ENCODE data around the gene USP3.
"Not testable (repeated sequence)": the region's sequence is repeated elsewhere in the genome, so short reads cannot be mapped to it uniquely, and the experiment has no call there.

USP3 gene

DNA sequence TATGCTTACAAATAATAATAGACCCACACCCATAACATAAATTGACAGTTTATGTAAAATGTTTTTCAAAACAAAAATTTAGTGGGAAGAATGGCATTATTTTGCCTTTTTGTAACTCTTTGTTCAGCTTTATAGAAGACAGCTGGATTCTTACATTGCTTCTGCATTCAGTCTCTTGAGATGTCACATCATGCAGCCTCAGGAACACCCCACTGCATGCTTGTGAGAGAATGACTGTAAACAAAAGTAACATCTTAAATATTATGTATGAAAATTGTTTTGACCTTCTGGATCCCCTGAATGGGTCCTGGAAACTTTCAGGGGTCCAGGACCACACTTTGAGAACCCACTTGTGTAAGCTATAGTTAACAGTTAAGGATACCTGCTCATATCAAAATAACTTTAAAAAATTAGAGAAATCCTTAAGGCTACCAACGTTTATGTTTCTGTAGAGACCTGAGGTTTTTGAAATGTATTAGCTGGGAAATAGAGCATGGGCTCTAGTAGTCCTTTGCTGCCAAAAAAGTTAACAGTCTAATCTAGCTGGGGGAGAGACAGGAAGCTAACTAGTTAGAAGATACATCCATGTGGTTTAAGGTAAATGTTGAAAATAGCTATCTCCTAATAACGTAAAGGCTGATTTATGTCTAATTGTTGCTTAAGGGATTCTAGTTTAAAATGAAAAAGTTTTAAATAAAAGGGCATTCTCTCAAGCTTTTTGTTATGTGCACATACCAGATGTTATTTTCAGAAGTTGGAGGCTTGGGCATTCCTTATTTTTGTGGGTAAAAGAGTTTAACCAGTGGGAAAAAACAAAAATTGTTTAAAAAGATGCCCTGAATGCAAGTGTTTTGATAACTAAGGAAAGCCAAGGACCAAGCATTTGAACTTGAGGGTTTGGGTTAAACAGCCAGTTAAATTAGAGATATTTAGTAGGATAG lies 3.8 kb downstream of the USP3 start:
- no peaks in the 10 kb centered on the region for H3K36me3 ChIP-seq (ENCODE audit: insufficient read depth, low read length)
- no peaks in the 10 kb centered on the region for H3K9me3 ChIP-seq (ENCODE audit: control insufficient read depth, insufficient read depth, low read length)
- peaks cover 17% of the 10 kb centered on the region; the same call in 1 of the 2 replicates for H3K4me1 ChIP-seq (ENCODE audit: insufficient read depth, low read length)
- no peak overlapping the region for H3K9ac ChIP-seq (ENCODE audit: low read depth, low read length)

DNA sequence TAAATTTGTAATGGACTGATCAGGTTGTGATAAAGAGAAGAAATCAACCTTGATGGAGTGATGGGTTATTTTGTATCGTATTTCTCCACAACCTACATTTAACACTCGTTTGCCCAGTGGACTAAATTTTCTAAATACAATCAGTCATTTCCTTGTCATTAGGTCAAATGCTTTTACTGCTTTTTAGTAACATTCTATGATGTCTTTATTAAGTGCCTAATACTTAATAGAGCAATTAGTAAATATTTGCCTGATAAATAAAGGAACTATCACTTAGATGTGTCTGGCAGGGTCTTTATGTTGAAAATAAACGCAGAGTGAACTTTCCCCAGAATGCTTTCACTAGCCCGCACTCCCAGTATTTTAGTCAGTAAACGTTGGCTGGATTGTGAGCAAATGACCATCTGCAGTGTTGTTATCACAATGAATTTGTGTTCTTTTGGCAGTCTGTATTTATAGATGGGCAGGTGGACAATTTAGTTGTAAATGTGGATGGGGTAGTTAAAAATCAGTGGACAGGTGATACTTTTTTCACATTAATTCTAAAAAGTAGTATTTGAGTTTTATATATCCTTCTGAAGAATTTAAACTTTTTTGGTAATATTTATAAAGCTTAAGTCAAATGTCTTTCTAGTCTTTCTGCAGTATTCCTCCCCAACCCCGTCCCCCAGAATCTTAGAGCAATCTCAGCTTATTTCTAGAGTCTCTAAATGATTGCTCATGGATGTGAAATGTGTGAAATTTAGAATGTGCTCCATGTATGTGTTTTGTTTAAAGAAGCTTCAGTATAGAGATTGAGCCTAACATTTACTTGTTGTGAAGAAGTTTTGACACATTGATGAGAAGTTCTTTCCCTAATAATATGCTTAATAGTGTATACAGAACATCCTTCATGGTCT lies 4.9 kb downstream of the USP3 start:
- Histone ChIP-seq H3K4me1 (ENCODE audit: insufficient read depth, low read length) (peaks cover 17% of the 10 kb centered on the region; the same call in 1 of the 2 replicates), H3K9ac (ENCODE audit: low read depth, low read length) (no peak overlapping the region), H3K36me3 (ENCODE audit: insufficient read depth, low read length) (no peaks in the 10 kb centered on the region), H3K9me3 (ENCODE audit: control insufficient read depth, insufficient read depth, low read length) (no peaks in the 10 kb centered on the region)

DNA sequence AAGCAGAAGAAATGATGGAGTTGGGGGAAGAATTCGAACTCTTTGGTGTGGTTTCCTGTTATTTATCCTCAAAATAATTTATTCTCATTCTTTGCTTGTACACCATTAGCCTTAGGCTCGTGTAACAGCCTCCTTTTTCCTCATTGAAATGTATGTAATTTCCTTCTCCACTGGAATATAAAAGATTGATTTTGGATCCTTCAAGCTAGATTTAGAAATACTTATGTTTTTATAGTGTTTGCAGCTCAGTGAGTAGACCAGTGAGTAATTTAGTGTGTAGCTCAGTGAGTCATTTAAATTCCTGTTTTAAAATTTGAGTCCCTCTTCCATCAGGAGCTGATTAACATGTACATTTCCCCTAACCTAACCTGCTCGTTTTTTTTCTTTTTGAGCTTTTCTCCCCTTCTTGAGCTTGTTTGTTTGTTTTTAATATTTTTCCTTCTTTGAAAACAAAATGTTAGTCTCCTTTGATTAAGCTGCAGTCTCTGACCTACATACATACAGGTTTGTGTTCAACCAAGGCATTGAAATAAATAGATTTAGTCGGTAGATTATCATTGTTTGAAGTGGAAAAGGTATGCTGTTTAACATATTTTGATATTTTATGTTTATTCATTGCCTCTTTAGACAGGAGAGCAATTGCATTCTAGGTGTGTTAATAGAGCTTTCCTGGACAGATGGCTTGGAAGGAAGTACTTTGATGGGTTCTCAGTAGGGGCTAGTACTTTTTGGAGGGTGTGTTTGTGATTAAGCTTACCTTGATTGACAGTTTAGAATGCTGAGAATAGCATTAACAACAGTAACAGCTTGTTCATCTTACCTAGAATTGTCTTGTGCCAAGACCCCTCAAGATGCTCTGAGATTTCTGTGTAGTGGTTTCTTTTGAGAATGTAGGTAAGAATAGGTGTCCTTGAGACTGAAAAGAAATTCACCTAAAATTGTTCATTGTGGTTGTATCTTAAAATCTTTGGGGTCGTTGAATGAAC lies 5.9 kb downstream of the USP3 start:
- peaks cover 23% of the 10 kb centered on the region for H3K4me1 ChIP-seq (ENCODE audit: insufficient read depth, low read length)
- H3K9me3 ChIP-seq (ENCODE audit: control insufficient read depth, insufficient read depth, low read length): no peaks in the 10 kb centered on the region
- no peak overlapping the region for H3K9ac ChIP-seq (ENCODE audit: low read depth, low read length)
- H3K36me3 ChIP-seq (ENCODE audit: insufficient read depth, low read length): no peaks in the 10 kb centered on the region

GRCh38 chr15:63512148-63512547 lies 7.8 kb downstream of the USP3 start:
- H3K9ac ChIP-seq (ENCODE audit: low read depth, low read length): no peak overlapping the region
- no peaks in the 10 kb centered on the region for H3K9me3 ChIP-seq (ENCODE audit: control insufficient read depth, insufficient read depth, low read length)
- peaks cover 22% of the 10 kb centered on the region for H3K4me1 ChIP-seq (ENCODE audit: insufficient read depth, low read length)
- no peaks in the 10 kb centered on the region for H3K36me3 ChIP-seq (ENCODE audit: insufficient read depth, low read length)

DNA sequence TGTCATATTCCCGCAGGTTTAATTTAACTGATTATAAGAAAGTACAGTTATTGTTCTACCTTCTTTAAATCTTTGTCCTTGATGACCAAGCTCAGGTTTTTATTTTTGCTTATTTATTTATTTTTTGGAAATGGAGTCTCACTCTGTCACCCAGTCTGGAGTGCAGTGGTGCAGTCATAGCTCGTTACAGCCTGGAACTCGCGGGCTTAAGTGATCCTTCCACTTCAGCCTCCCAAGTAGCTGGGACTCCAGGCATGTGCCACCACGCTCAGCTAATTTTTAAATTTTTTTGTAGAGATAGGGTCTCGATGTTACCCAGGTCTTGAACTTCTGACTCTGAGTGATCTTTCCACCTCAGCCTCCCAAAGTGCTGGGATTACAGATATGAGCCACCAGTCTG lies 8.9 kb downstream of the USP3 start:
- Histone ChIP-seq H3K9me3 (ENCODE audit: control insufficient read depth, insufficient read depth, low read length) (no peaks in the 10 kb centered on the region; the same call in 1 of the 2 replicates), H3K4me1 (ENCODE audit: insufficient read depth, low read length) (peaks cover 29% of the 10 kb centered on the region), H3K36me3 (ENCODE audit: insufficient read depth, low read length) (no peaks in the 10 kb centered on the region), H3K9ac (ENCODE audit: low read depth, low read length) (no peak overlapping the region)

GRCh38 chr15:63513728-63514127 lies 9.3 kb downstream of the USP3 start:
- Histone ChIP-seq H3K36me3 (ENCODE audit: insufficient read depth, low read length) (no peaks in the 10 kb centered on the region), H3K4me1 (ENCODE audit: insufficient read depth, low read length) (peaks cover 29% of the 10 kb centered on the region), H3K9ac (ENCODE audit: low read depth, low read length) (no peak overlapping the region), H3K9me3 (ENCODE audit: control insufficient read depth, insufficient read depth, low read length) (no peaks in the 10 kb centered on the region; the same call in 1 of the 2 replicates)

DNA sequence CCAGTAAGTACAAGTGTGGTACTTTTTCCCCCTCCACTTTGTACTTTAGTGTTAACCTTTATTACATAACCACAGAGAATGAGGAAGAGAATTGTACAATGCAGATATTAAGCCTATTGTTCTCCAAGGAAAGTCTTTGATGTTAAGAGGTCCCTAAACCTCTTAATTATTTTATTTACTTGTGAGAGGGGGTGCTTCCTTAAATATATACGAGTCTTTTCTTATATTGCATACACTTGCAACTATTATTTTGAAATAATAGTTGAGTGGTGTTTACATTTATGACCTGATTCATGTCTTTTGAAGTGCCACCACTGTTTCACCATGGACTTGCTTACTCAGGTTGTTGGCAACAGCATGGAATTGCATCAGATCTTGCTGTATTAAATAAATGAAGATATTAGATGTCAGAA lies 10.1 kb downstream of the USP3 start:
- no peak overlapping the region for H3K9ac ChIP-seq (ENCODE audit: low read depth, low read length)

DNA sequence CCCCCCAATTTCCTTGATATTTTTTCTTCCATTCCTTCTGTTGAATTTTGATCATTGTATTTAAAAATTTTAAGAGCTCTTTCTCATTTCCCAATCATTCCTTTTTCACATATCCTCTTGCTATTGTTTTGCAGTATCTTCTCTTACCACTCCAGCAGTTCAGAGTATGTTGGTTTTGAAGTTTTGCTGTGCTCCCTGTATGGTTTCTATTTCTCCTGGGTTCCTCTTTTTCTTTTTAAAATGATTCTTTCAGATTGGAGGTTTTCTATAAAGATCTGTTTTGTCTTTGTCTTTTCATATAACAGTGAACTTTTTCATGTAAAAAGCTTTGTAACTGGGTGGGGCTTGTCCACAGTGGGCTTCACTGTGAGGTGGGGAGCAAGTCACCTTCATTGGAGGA lies 12.8 kb downstream of the USP3 start:
- no peak overlapping the region for H3K9ac ChIP-seq (ENCODE audit: low read depth, low read length)
- no peaks in the 10 kb centered on the region for H3K36me3 ChIP-seq (ENCODE audit: insufficient read depth, low read length)
- no peaks in the 10 kb centered on the region; the same call in 1 of the 2 replicates for H3K9me3 ChIP-seq (ENCODE audit: control insufficient read depth, insufficient read depth, low read length)
- H3K4me1 ChIP-seq (ENCODE audit: insufficient read depth, low read length): peaks cover 19% of the 10 kb centered on the region

More for the DNA sequence above, 10.1 kb downstream of the USP3 start:
- Histone ChIP-seq H3K9me3 (ENCODE audit: control insufficient read depth, insufficient read depth, low read length) (no peaks in the 10 kb centered on the region; the same call in 1 of the 2 replicates), H3K36me3 (ENCODE audit: insufficient read depth, low read length) (no peaks in the 10 kb centered on the region), H3K4me1 (ENCODE audit: insufficient read depth, low read length) (peaks cover 29% of the 10 kb centered on the region)

DNA sequence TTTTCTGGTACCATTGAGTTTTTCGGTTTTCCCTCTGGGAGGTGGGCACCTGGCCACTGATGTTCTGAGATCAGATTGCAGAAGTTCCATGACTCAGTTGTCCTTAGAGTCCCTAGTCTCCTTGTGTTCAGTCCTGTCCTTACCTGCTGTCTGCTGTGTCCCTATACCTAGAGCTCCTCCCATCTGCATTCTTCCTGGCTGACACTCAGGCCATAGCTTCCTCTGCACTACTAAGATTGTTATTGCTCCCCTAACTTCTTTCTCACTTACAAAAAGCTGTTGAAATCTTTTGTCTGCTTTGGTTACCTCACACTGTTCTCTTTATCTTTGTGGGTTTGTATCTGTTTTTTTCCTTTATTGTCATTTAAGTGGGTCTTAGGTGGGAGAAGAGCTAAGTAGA lies 13.2 kb downstream of the USP3 start:
- no peaks in the 10 kb centered on the region; the same call in 1 of the 2 replicates for H3K9me3 ChIP-seq (ENCODE audit: control insufficient read depth, insufficient read depth, low read length)
- H3K36me3 ChIP-seq (ENCODE audit: insufficient read depth, low read length): no peaks in the 10 kb centered on the region
- H3K4me1 ChIP-seq (ENCODE audit: insufficient read depth, low read length): peaks cover 19% of the 10 kb centered on the region
- H3K9ac ChIP-seq (ENCODE audit: low read depth, low read length): no peak overlapping the region

DNA sequence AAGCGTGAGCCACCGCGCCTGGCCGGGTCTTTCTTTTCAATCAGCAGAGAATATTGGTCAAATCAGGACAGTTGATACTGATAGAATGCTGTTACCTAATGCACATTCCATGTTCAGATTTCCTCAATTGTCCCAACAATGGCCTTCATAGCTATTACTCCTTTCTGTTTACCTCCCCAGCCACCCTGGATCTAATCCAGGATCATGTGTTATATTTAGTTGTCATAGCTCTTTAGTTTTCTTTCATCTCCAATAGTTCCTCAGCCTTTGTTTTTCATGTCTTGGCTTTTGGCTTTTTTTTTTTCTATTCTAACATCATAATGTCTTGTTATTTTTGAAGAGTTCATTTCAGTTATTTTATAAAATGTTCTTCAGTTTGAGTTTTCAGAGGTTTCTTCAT lies 14.6 kb downstream of the USP3 start:
- H3K9me3 ChIP-seq (ENCODE audit: control insufficient read depth, insufficient read depth, low read length): no peaks in the 10 kb centered on the region; the same call in 1 of the 2 replicates
- H3K9ac ChIP-seq (ENCODE audit: low read depth, low read length): no peak overlapping the region
- peaks cover 19% of the 10 kb centered on the region for H3K4me1 ChIP-seq (ENCODE audit: insufficient read depth, low read length)
- no peaks in the 10 kb centered on the region for H3K36me3 ChIP-seq (ENCODE audit: insufficient read depth, low read length)

DNA sequence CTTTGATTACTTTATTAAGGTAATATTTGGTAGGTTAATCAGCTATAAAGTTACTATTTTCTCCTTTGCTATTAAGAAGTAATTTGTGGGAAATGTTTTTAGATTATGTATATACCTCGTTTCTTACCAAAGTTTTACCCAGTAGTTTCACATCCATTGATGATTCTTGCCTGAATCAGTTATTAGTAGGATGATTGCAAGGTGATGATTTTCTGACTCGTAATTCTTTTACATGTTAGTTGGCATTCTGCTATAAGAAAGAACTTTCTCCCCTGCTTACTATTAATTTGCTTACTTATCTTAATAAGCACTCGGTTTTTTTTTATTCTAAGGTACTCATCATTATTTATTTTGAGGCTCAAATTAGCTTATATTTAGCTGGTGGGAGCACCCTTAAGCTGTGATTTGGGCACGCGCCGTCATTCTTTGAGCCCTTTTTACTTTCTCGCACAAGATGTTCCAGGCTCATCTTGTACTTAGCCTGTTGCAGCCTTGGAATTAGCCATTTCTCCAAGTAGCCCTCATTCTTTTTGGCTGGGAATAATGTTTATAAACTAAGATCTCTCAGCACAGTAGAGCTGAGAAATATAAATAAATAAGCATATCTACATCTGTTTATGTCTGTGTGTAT lies 15.3 kb downstream of the USP3 start:
- no peaks in the 10 kb centered on the region for H3K36me3 ChIP-seq (ENCODE audit: insufficient read depth, low read length)
- H3K4me1 ChIP-seq (ENCODE audit: insufficient read depth, low read length): peaks cover 18% of the 10 kb centered on the region
- H3K9ac ChIP-seq (ENCODE audit: low read depth, low read length): no peak overlapping the region

GRCh38 chr15:63520462-63520861 lies 16.1 kb downstream of the USP3 start:
- H3K9ac ChIP-seq (ENCODE audit: low read depth, low read length); H3K9me3 ChIP-seq (ENCODE audit: control insufficient read depth, insufficient read depth, low read length); H3K36me3 ChIP-seq (ENCODE audit: insufficient read depth, low read length): not testable (repeated sequence)
- peaks cover 10% of the 10 kb centered on the region for H3K4me1 ChIP-seq (ENCODE audit: insufficient read depth, low read length)

More for the DNA sequence above, 15.3 kb downstream of the USP3 start:
- H3K9me3 ChIP-seq (ENCODE audit: control insufficient read depth, insufficient read depth, low read length): no peaks in the 10 kb centered on the region; the same call in 1 of the 2 replicates

DNA sequence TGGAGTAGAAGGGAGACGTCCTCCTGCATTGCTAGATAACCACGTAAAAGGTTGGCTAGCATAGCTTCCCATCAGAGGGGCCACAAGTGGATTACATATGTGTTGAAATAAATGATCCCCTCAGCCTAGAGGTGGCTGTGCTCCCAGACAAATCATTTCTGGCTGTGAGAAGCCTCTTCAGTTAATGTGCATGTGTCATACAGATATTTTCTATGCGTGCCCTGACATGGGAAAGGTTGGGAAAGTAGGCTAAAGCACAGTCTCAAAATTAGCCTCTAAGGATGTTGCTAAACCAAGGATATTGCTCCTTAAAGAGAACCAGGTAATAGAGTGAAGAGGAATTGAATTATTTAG lies 17.8 kb downstream of the USP3 start:
- H3K36me3 ChIP-seq (ENCODE audit: insufficient read depth, low read length): no peaks in the 10 kb centered on the region
- no peak overlapping the region for H3K9ac ChIP-seq (ENCODE audit: low read depth, low read length)
- H3K4me1 ChIP-seq (ENCODE audit: insufficient read depth, low read length): peaks cover 7% of the 10 kb centered on the region
- H3K9me3 ChIP-seq (ENCODE audit: control insufficient read depth, insufficient read depth, low read length): no peaks in the 10 kb centered on the region; the same call in 1 of the 2 replicates

Measured in ES-I3 (cell line).